ENCODE measurements around the gene HRK. TPM values are rescaled to one million over a fixed set of nuclear protein-coding genes. Genes with fewer than 3 reads are reported as not detected.

Gene HRK
- total and polyA plus RNA-seq, 2 of the 8 experiments (the other 6 are each of a cell fraction or from before 2014, with no cell fraction given) = 1.6 to 2.7 TPM

- 79% methylated on average over 12 of the region's 12 CpGs; no CpG with 5 or more reads in 1 of the 2 experiments for WGBS, 2 experiments (ENCODE audit: extremely low coverage in 1 of 2, insufficient coverage in 1 of 2, insufficient read length in 1 of 2, insufficient replicate concordance in 2 of 2, low coverage in 1 of 2, low lambda C conversion rate in 2 of 2, missing lambda C conversion rate in 1 of 2)
- H3K4me2 ChIP-seq (ENCODE audit: insufficient read depth in 1 of 2, low read depth in 2 of 2, low read length in 2 of 2) = no peak overlapping the region
- CTCF ChIA-PET (ENCODE audit: partially characterized antibody) = interaction anchor here (1.0 to 1.2 kb wide), 2 partner anchors 11 to 257 kb away, joined by 3 to 9 read pairs; no protein-coding TSS in a partner anchor
Measured at GRCh38 chr12:116861320-116861719, 19.9 kb downstream of the HRK start.

More at GRCh38 chr12:116861320-116861719, 19.9 kb downstream of the HRK start:
- no peak overlapping the region for H2BK20ac ChIP-seq (ENCODE audit: low read length)
- no peak overlapping the region for H3K27ac ChIP-seq (ENCODE audit: low read depth, low read length)
- H4K20me1 ChIP-seq (replicated peaks in 1 of 2; ENCODE audit: control insufficient read depth in 1 of 2, insufficient read depth in 2 of 2, low read length in 2 of 2) = no peaks in the 10 kb centered on the region
- H3K79me2 ChIP-seq (ENCODE audit: control insufficient read depth in 1 of 2, insufficient read depth in 2 of 2, low read length in 2 of 2) = no peaks in the 10 kb centered on the region
- no peaks in the 10 kb centered on the region for H3K9me3 ChIP-seq (ENCODE audit: insufficient read depth in 2 of 2, low read depth in 1 of 2, low read length in 1 of 2)
- no peak overlapping the region for H4K91ac ChIP-seq (replicated peaks; ENCODE audit: insufficient read length, low read length)
- H3K27me3 ChIP-seq (replicated peaks in 1 of 4; ENCODE audit: control insufficient read depth in 3 of 4, extremely low read depth in 1 of 4, insufficient read depth in 3 of 4, low read length in 3 of 4) = no peaks in the 10 kb centered on the region
- H2BK12ac ChIP-seq (ENCODE audit: low read depth, low read length) = no peak overlapping the region
- H3K14ac ChIP-seq (ENCODE audit: insufficient read length) = no peak overlapping the region
- no peak overlapping the region for H2BK5ac ChIP-seq (ENCODE audit: low read depth, low read length)
- H3K4me1 ChIP-seq (replicated peaks in 1 of 4; ENCODE audit: control insufficient read depth in 3 of 4, insufficient read depth in 4 of 4, low read length in 3 of 4) = no peaks in the 10 kb centered on the region; a peak in 1 of 7 replicates
- no peak overlapping the region for H2BK120ac ChIP-seq (replicated peaks; ENCODE audit: low read depth, low read length)
- H3K36me3 ChIP-seq (ENCODE audit: control insufficient read depth in 2 of 4, insufficient read depth in 4 of 4, low read length in 3 of 4) = no peaks in the 10 kb centered on the region
- no peak for FAIRE-seq
- H4K5ac ChIP-seq (ENCODE audit: insufficient read length, low read depth, low read length) = no peak overlapping the region
- H3K23ac ChIP-seq (ENCODE audit: insufficient read length) = no peak overlapping the region
- H3K79me1 ChIP-seq (ENCODE audit: low read depth, low read length) = no peaks in the 10 kb centered on the region
- H3K23me2 ChIP-seq (ENCODE audit: low read depth, low read length) = no peaks in the 10 kb centered on the region
- H3K4ac ChIP-seq (replicated peaks; ENCODE audit: insufficient read length, low read depth, low read length) = no peak overlapping the region
- H3K9ac ChIP-seq (replicated peaks in 1 of 4; ENCODE audit: extremely low read depth in 1 of 4, low read depth in 3 of 4, low read length in 3 of 4) = no peak overlapping the region
- no peak overlapping the region for H4K8ac ChIP-seq (ENCODE audit: extremely low read depth, insufficient read depth, low read length)
- no peak overlapping the region for H2BK15ac ChIP-seq (ENCODE audit: low read length)
- DNase-seq (ENCODE audit: low read depth in 1 of 2, low spot score in 2 of 2) = no peak
- no peak overlapping the region for H3K56ac ChIP-seq (replicated peaks; ENCODE audit: insufficient read length, low read depth, low read length)
- H2AFZ ChIP-seq (ENCODE audit: low read length) = no peak overlapping the region
- no peak for TF ChIP-seq RAD21 (IDR thresholded peaks at IDR 0.05 in 1 of 2, conservative IDR thresholded peaks at IDR 0.05 in 1 of 2; ENCODE audit: low read depth in 2 of 2, low read length in 2 of 2)
- TF ChIP-seq JUN (IDR thresholded peaks at IDR 0.05; ENCODE audit: low read depth, low read length) = no peak
- TF ChIP-seq JUND (IDR thresholded peaks at IDR 0.05; ENCODE audit: low read length) = no peak
- no peak for TF ChIP-seq KDM4A (IDR thresholded peaks at IDR 0.05; ENCODE audit: low read depth, low read length, severe bottlenecking)
- TF ChIP-seq SP4 (IDR thresholded peaks at IDR 0.05; ENCODE audit: low read length) = no peak
- TF ChIP-seq USF2 (IDR thresholded peaks at IDR 0.05; ENCODE audit: low read length) = no peak
- TF ChIP-seq CREB1 (IDR thresholded peaks at IDR 0.05) = no peak
- no peak for TF ChIP-seq ATF3 (IDR thresholded peaks at IDR 0.05; ENCODE audit: insufficient read depth, low read depth, low read length)
- no peak for TF ChIP-seq CTBP2 (IDR thresholded peaks at IDR 0.05; ENCODE audit: borderline replicate concordance, insufficient read depth, insufficient read length, low read length)
- TF ChIP-seq SIX5 (IDR thresholded peaks at IDR 0.05; ENCODE audit: low read depth, low read length) = no peak
- no peak for TF ChIP-seq HDAC6 (IDR thresholded peaks at IDR 0.05; ENCODE audit: low read depth, low read length)
- no peak for TF ChIP-seq NRF1 (IDR thresholded peaks at IDR 0.05; ENCODE audit: low read depth, low read length)
- no peak for TF ChIP-seq BRCA1 (IDR thresholded peaks at IDR 0.05; ENCODE audit: low read depth, low read length)
- POLR2A ChIA-PET (ENCODE audit: partially characterized antibody) = no interaction called here
- H3K4me3 ChIP-seq (ENCODE audit: extremely low read depth in 1 of 4, insufficient read depth in 2 of 4, low read depth in 3 of 4, low read length in 4 of 4) = no peak overlapping the region
- no peak overlapping the region for H3K18ac ChIP-seq (ENCODE audit: extremely low read depth, low read length)
- H2AK5ac ChIP-seq (ENCODE audit: low read depth, low read length) = no peak overlapping the region
